ENCODE measurements around the gene TBL1X. TPM values are rescaled to one million over a fixed set of nuclear protein-coding genes. Genes with fewer than 3 reads are reported as not detected.

TBL1X gene
- total RNA-seq, 6 experiments from 2014 or later, result 18.0 to 40.7 (median 20.8) TPM

DNA sequence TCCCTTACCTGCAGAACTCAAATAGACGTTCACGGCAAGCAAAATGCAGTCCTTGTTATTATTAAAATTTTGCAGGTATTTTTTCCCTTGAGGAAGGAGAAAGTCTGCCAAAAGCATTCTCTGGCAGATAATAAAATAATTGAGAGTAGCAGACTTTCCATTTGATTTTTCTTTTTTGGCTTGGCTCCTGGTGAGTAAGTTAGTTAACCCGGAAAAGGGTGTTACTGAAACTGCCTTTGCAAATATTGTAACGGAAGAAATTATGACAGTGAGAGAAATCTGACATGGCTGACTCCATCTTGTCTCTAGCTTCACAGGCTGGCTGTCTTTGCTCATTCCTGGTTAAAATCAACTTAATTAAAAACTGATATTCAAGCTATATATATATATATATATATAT lies 200.3 kb downstream of the TBL1X start:
- no peak overlapping the region for H3K27ac ChIP-seq
- H3K36me3 ChIP-seq, result no peaks in the 10 kb centered on the region
- 80% methylated on average over 4 of the region's 4 CpGs for WGBS (ENCODE audit: insufficient coverage, low coverage, low lambda C conversion rate, missing lambda C conversion rate)
- H3K27me3 ChIP-seq, result no peaks in the 10 kb centered on the region
- no peaks in the 10 kb centered on the region for H3K9me3 ChIP-seq
- no peaks in the 10 kb centered on the region for H3K4me1 ChIP-seq
- no peak for ATAC-seq
- TF ChIP-seq, protein P1, sequence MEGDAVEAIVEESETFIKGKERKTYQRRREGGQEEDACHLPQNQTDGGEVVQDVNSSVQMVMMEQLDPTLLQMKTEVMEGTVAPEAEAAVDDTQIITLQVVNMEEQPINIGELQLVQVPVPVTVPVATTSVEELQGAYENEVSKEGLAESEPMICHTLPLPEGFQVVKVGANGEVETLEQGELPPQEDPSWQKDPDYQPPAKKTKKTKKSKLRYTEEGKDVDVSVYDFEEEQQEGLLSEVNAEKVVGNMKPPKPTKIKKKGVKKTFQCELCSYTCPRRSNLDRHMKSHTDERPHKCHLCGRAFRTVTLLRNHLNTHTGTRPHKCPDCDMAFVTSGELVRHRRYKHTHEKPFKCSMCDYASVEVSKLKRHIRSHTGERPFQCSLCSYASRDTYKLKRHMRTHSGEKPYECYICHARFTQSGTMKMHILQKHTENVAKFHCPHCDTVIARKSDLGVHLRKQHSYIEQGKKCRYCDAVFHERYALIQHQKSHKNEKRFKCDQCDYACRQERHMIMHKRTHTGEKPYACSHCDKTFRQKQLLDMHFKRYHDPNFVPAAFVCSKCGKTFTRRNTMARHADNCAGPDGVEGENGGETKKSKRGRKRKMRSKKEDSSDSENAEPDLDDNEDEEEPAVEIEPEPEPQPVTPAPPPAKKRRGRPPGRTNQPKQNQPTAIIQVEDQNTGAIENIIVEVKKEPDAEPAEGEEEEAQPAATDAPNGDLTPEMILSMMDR (IDR thresholded peaks at IDR 0.05), result no peak
- no peak for TF ChIP-seq POLR2A (IDR thresholded peaks at IDR 0.05)
- DNase-seq, result no peak
- intact Hi-C loops (cut with DNase I), result no loop called here
- H3K4me3 ChIP-seq, result no peak overlapping the region

DNA sequence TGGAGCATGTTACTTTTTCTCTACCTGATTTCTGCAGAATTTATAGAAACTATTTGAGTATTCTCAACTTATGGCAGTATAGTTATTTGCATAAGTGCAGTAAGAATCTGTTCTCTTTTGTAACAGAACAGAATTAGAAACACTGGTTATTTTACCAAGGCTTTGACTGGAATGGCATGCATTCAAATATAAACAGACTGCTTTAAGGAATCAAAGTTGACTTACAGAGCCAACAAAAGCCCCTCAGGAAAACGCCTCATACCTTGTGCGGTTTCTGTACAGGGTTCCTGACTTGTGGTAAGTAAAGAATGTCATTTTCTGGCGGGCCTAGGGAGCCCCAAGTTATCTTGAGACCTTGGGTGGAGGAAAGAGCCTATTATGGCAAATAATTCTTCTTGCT lies 203.7 kb downstream of the TBL1X start:
- Histone ChIP-seq H3K27me3 (no peaks in the 10 kb centered on the region), H3K4me3 (no peak overlapping the region), H3K36me3 (no peaks in the 10 kb centered on the region), H3K9me3 (no peaks in the 10 kb centered on the region), H3K4me1 (no peaks in the 10 kb centered on the region), H3K27ac (no peak overlapping the region)
- intact Hi-C loops (cut with DNase I), result no loop called here
- ATAC-seq (no peak), DNase-seq (no peak)
- TF ChIP-seq, protein P1 (IDR thresholded peaks at IDR 0.05), result no peak
- WGBS (ENCODE audit: insufficient coverage, low coverage, low lambda C conversion rate, missing lambda C conversion rate), result 48% methylated on average over 3 of the region's 3 CpGs

- Histone ChIP-seq H3K27me3 (no peaks in the 10 kb centered on the region), H3K4me1 (no peaks in the 10 kb centered on the region), H3K27ac (no peak overlapping the region), H3K9me3 (no peaks in the 10 kb centered on the region), H3K4me3 (no peak overlapping the region), H3K36me3 (no peaks in the 10 kb centered on the region)
- DNase-seq (no peak), ATAC-seq (no peak)
- intact Hi-C loops (cut with DNase I), result no loop called here
- TF ChIP-seq, protein P1 (IDR thresholded peaks at IDR 0.05), result no peak
- no peak for TF ChIP-seq POLR2A (IDR thresholded peaks at IDR 0.05)
- WGBS (ENCODE audit: insufficient coverage, low coverage, low lambda C conversion rate, missing lambda C conversion rate), result 74% methylated on average over 5 of the region's 8 CpGs
Measured at GRCh38 chrX:9670136-9670814, 205.4 kb downstream of the TBL1X start.

- Histone ChIP-seq H3K4me3 (no peak overlapping the region), H3K9me3 (no peaks in the 10 kb centered on the region), H3K27me3 (no peaks in the 10 kb centered on the region), H3K27ac (no peak overlapping the region), H3K36me3 (no peaks in the 10 kb centered on the region), H3K4me1 (no peaks in the 10 kb centered on the region)
- DNase-seq, result no peak
- no peak for TF ChIP-seq POLR2A (IDR thresholded peaks at IDR 0.05)
- TF ChIP-seq, protein P1 (IDR thresholded peaks at IDR 0.05), result no peak
- no peak for ATAC-seq
- 65% methylated on average over 3 of the region's 3 CpGs for WGBS (ENCODE audit: insufficient coverage, low coverage, low lambda C conversion rate, missing lambda C conversion rate)
- intact Hi-C loops (cut with DNase I), result no loop called here
Measured at GRCh38 chrX:9671998-9672397, 207.1 kb downstream of the TBL1X start.
